NT2/D1 (cell line): ENCODE data around the gene SLC19A1.
"Not testable (repeated sequence)": the region's sequence is repeated elsewhere in the genome, so short reads cannot be mapped to it uniquely, and the experiment has no call there.

Experiments
- DNase-seq: peaks from one replicate; pipeline ENCODE4 v3.0.0-alpha.2; 2011; ENCODE audit warnings: low read depth, low spot score
- H3K27me3 ChIP-seq: 2 replicates; pipeline ENCODE4 v1.6.0; 2011; ENCODE audit warnings: mild to moderate bottlenecking; ENCODE audit not compliant: insufficient read length, insufficient read depth
- H3K36me3 ChIP-seq: 2 replicates; pipeline ENCODE4 v1.6.1; 2011; ENCODE audit warnings: mild to moderate bottlenecking, low read length, mixed read lengths; ENCODE audit not compliant: insufficient read depth, insufficient read length
- H3K4me1 ChIP-seq: 2 replicates; pipeline ENCODE4 v1.5.1; 2011; ENCODE audit not compliant: insufficient read depth, insufficient read length
- H3K4me3 ChIP-seq: 2 replicates; pipeline ENCODE4 v1.5.1; 2011; ENCODE audit warnings: low read depth; ENCODE audit not compliant: insufficient read length
- H3K9ac ChIP-seq: 2 replicates; pipeline ENCODE4 v1.6.0; 2011; ENCODE audit warnings: low read depth; ENCODE audit not compliant: insufficient read length
- H3K9me3 ChIP-seq: 2 replicates; pipeline ENCODE4 v1.5.1; 2011; ENCODE audit warnings: mild to moderate bottlenecking, low read length; ENCODE audit not compliant: insufficient read depth
- SUZ12 ChIP-seq: IDR thresholded peaks from 2 replicates; pipeline ENCODE4 v1.6.1; 2011; ENCODE audit not compliant: insufficient read length, insufficient read depth; ENCODE audit errors: extremely low read depth
- YY1 ChIP-seq: IDR thresholded peaks from 2 replicates; pipeline ENCODE4 v1.6.1; 2011; ENCODE audit not compliant: insufficient read length, insufficient read depth
- ZNF274 ChIP-seq: IDR thresholded peaks from 2 replicates; pipeline ENCODE4 v1.6.1; 2011; ENCODE audit warnings: mild to moderate bottlenecking, low read depth, low read length

Gene SLC19A1

DNA sequence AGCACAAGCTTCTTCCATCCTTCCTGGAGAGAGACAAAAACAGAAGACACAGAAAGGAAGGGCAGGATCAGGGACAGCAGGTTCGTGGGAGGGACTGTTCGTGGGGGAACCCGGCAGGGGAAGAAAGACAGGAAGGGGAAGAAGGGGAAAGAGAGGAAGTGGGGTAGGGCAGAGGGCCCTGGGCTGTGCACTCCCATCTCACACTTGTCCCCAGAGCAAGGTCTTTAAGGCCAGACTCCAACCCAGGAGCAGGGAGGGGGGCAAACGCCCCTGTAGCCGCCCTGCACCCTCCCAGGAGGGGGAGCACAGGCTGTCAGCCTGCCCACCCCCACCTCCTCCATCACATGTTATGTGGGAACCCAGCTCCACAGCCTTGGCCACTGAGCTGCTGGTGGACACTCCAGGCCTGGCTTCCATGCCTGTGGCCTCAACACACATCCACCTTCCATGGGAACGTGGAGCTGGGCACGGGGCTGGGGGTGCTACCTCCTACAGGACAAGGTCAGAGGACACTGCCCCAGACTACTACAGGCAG lies 9.3 kb downstream of the SLC19A1 start:
- Histone ChIP-seq H3K36me3 (peaks cover 85% of the 10 kb centered on the region), H3K27me3 (no peaks in the 10 kb centered on the region), H3K4me1 (peaks cover 22% of the 10 kb centered on the region), H3K9ac (no peak overlapping the region), H3K9me3 (no peaks in the 10 kb centered on the region), H3K4me3 (no peak overlapping the region)
- DNase-seq = no peak
- no peak for TF ChIP-seq YY1
- no peak for TF ChIP-seq ZNF274
- no peak for TF ChIP-seq SUZ12

DNA sequence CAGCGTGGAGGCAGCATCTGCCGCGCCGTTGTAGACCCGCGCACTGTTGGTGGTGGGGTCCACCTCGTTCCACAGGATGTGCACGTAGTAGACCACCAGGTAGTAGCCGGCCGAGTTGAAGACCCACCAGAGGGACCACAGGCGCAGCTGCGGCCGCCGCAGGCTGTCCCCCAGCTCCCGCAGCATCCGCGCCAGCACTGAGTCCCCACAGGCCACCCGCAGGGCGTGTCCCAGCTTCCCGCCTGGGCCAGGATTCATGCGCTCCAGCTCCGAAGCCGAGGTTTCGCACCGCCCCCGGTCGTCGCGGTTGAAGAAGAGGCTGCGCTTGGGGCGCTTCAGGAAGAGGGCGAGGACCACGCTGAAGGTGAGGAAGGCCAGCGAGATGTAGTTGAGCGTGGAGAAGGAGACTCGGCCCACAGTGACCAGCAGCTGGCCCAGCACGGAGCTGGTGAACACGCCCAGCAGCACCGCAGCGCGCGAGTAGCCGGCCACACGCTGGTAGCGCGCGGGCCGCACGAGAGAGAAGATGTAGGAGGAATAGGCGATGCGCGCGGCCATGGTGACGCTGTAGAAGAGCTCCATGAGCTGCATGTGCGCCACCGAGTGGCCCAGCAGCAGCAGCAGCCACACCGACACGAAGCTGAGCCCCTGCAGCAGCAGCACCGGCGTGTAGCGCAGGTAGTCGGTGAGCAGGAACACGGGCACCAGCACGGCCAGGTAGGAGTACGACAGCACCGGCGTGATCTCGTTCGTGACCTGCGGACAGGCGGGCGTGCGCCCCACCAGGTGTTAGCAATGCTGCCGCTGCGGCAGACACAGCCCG lies 10.6 kb downstream of the SLC19A1 start:
- no peak for DNase-seq
- Histone ChIP-seq H3K27me3 (no peaks in the 10 kb centered on the region), H3K36me3 (peaks cover 87% of the 10 kb centered on the region), H3K9ac (no peak overlapping the region), H3K4me1 (peaks cover 24% of the 10 kb centered on the region), H3K9me3 (no peaks in the 10 kb centered on the region), H3K4me3 (no peak overlapping the region)
- TF ChIP-seq YY1 (no peak), SUZ12 (no peak), ZNF274 (no peak)

DNA sequence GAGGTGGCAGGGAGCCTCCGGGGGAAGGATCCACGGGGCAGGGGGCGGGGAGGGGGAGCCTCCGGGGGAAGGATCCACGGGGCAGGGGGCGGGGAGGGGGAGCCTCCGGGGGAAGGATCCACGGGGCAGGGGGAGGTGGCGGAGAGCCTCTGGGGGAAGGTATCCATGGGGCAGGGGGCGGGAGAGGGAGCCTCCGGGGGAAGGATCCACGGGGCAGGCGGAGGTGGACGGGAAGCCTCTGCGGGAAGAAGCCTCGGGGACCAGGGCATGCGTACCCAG lies 11.2 kb downstream of the SLC19A1 start:
- not testable (repeated sequence) for H3K27me3 ChIP-seq, H3K9ac ChIP-seq, H3K9me3 ChIP-seq, DNase-seq, H3K4me3 ChIP-seq
- H3K36me3 ChIP-seq = peaks cover 85% of the 10 kb centered on the region
- peaks cover 24% of the 10 kb centered on the region for H3K4me1 ChIP-seq

- H3K27me3 ChIP-seq = no peaks in the 10 kb centered on the region
- H3K4me3 ChIP-seq = no peak overlapping the region
- TF ChIP-seq ZNF274 (no peak), SUZ12 (no peak), YY1 (no peak)
- DNase-seq = no peak
- H3K9ac ChIP-seq = no peak overlapping the region
- H3K36me3 ChIP-seq = peaks cover 85% of the 10 kb centered on the region
- H3K4me1 ChIP-seq = peaks cover 24% of the 10 kb centered on the region
- no peaks in the 10 kb centered on the region for H3K9me3 ChIP-seq
Observed at GRCh38 chr21:45530423-45531113, 11.7 kb downstream of the SLC19A1 start.

DNA sequence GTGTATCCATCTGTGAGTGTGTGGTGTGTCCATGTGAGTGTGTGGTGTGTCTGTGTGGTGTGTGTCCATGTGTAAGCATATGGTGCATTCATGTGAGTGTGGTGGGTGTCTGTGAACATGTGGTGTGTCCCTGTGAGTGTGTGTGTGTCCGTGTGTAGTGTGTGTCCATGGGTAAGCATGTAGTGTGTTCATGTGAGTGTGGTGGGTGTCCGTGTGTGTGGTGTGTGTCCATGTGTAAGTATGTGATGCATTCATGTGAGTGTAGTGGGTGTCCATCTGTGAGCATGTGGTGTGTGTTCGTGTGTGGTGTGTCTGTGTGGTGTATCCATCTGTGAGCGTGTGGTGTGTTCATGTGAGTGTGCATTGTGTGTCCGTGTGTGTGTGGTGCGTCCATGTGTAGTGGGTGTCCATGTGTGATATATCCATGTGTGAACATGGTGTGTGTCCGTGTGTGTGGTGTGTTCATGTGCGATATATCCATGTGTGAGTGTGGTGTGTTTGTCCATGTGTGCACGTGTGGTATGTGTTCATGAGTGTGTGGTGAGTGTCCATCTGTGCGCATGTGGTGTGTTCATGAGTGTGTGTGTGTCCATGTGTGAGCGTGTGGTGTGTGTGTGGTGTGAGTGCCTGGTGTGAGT lies 12.3 kb downstream of the SLC19A1 start:
- H3K36me3 ChIP-seq = peaks cover 85% of the 10 kb centered on the region

GRCh38 chr21:45528981-45529784 lies 13.1 kb downstream of the SLC19A1 start:
- Histone ChIP-seq H3K27me3 (no peaks in the 10 kb centered on the region), H3K4me3 (no peak overlapping the region), H3K4me1 (peaks cover 16% of the 10 kb centered on the region), H3K9me3 (no peaks in the 10 kb centered on the region), H3K36me3 (peaks cover 82% of the 10 kb centered on the region), H3K9ac (no peak overlapping the region)
- TF ChIP-seq ZNF274 (no peak), SUZ12 (no peak), YY1 (no peak)
- DNase-seq = no peak

More for the DNA sequence above, 12.3 kb downstream of the SLC19A1 start:
- Histone ChIP-seq H3K4me3 (no peak overlapping the region), H3K4me1 (peaks cover 22% of the 10 kb centered on the region), H3K9me3 (no peaks in the 10 kb centered on the region), H3K9ac (no peak overlapping the region), H3K27me3 (no peaks in the 10 kb centered on the region)
- TF ChIP-seq YY1 (no peak), SUZ12 (no peak), ZNF274 (no peak)
- no peak for DNase-seq

- peaks cover 80% of the 10 kb centered on the region for H3K36me3 ChIP-seq
- TF ChIP-seq ZNF274 (no peak), SUZ12 (no peak), YY1 (no peak)
Observed at GRCh38 chr21:45528028-45528705, 14.1 kb downstream of the SLC19A1 start.

GRCh38 chr21:45527151-45527999 lies 14.9 kb downstream of the SLC19A1 start:
- not testable (repeated sequence) for H3K4me3 ChIP-seq, H3K9ac ChIP-seq, H3K4me1 ChIP-seq, DNase-seq, H3K27me3 ChIP-seq, H3K9me3 ChIP-seq
- peaks cover 82% of the 10 kb centered on the region for H3K36me3 ChIP-seq

More at GRCh38 chr21:45528028-45528705, 14.1 kb downstream of the SLC19A1 start:
- Histone ChIP-seq H3K4me1 (peaks cover 7% of the 10 kb centered on the region), H3K4me3 (no peak overlapping the region), H3K9me3 (no peaks in the 10 kb centered on the region), H3K9ac (no peak overlapping the region), H3K27me3 (no peaks in the 10 kb centered on the region)
- DNase-seq = no peak
